Smooth muscle cell (in vitro differentiated cells): Measurements from ENCODE around the gene TTN. TPM values are rescaled to one million over a fixed set of nuclear protein-coding genes. Genes with fewer than 3 reads are reported as not detected.

Experiments
- DNase-seq: peaks from one replicate; lab custom pipeline; 2025; ENCODE audit not compliant: unreplicated experiment; lab: John Stamatoyannopoulos, UW
- H2AFZ ChIP-seq: fragments of 200-600 bp; sonication (generic); 2 replicates; pipeline ENCODE4 v1.6.0; 2016; ENCODE audit warnings: antibody characterized with exemption, low read depth, mild to moderate bottlenecking
- H3F3A ChIP-seq: fragments of 200-600 bp; sonication (generic); 2 replicates; pipeline ENCODE4 v1.6.0; 2017; ENCODE audit warnings: antibody characterized with exemption, low read depth
- H3K27ac ChIP-seq: fragments of 200-600 bp; sonication (generic); 2 replicates; pipeline ENCODE4 v1.5.1; 2016; ENCODE audit warnings: low read depth, mild to moderate bottlenecking
- H3K27me3 ChIP-seq: fragments of 200-600 bp; sonication (generic); 2 replicates; pipeline ENCODE4 v1.6.1; 2016; ENCODE audit warnings: low read depth, mild to moderate bottlenecking
- H3K36me3 ChIP-seq: fragments of 200-600 bp; sonication (generic); 2 replicates; pipeline ENCODE4 v1.5.1; 2016; ENCODE audit warnings: low read depth
- H3K4me1 ChIP-seq: fragments of 200-600 bp; sonication (generic); 2 replicates; pipeline ENCODE4 v1.5.1; 2016; ENCODE audit warnings: low read depth
- H3K4me2 ChIP-seq: fragments of 200-600 bp; sonication (generic); 2 replicates; pipeline ENCODE4 v1.6.0; 2016; ENCODE audit warnings: mild to moderate bottlenecking
- H3K4me3 ChIP-seq: fragments of 200-600 bp; sonication (generic); 2 replicates; pipeline ENCODE4 v1.5.1; 2016; ENCODE audit warnings: mild to moderate bottlenecking
- H3K79me2 ChIP-seq: fragments of 200-600 bp; sonication (generic); 2 replicates; pipeline ENCODE4 v1.6.0; 2016; ENCODE audit warnings: low read depth, mild to moderate bottlenecking
- H3K9ac ChIP-seq: fragments of 200-600 bp; sonication (generic); 2 replicates; pipeline ENCODE4 v1.6.0; 2016; ENCODE audit warnings: low read depth
- H3K9me3 ChIP-seq: fragments of 200-600 bp; sonication (generic); replicated peaks from 2 replicates; pipeline ENCODE4 v1.5.1; 2016; ENCODE audit warnings: low read depth
- H4K20me1 ChIP-seq: fragments of 200-600 bp; sonication (generic); 2 replicates; pipeline ENCODE4 v1.6.0; 2016; ENCODE audit warnings: low read depth
- WGBS: methylation state at CpG from one replicate; pipeline ENCODE4 v1.1.7; 2016; ENCODE audit warnings: low lambda C conversion rate; 5-methylcytosine and 5-hydroxymethylcytosine counted together
- polyA plus RNA-seq: library from polyadenylated mRNA; unstranded; fragments of >200 nt; fragmentation: Nextera tagmentation; extraction: Ambion mirVana; gene quantifications from 2 replicates; pipeline ENCODE4 v1.2.1, GENCODE V29; 2016
- total RNA-seq: library from RNA; depleted of rRNA; stranded (reverse); fragments of >200 nt; gene quantifications from 2 replicates; pipeline ENCODE4 v1.2.3, GENCODE V29; 2014
- TF ChIP-seq, protein P1 (sequence below): fragments of 200-600 bp; sonication (generic); IDR thresholded peaks from 2 replicates; pipeline ENCODE4 v1.5.1; 2017; ENCODE audit warnings: borderline replicate concordance, mild to moderate bottlenecking, antibody characterized with exemption; ENCODE audit not compliant: insufficient read depth, poor library complexity, severe bottlenecking

TTN gene
- total and polyA plus RNA-seq, 2 experiments from 2014 or later: 0.25 TPM; not detected in 1

DNA sequence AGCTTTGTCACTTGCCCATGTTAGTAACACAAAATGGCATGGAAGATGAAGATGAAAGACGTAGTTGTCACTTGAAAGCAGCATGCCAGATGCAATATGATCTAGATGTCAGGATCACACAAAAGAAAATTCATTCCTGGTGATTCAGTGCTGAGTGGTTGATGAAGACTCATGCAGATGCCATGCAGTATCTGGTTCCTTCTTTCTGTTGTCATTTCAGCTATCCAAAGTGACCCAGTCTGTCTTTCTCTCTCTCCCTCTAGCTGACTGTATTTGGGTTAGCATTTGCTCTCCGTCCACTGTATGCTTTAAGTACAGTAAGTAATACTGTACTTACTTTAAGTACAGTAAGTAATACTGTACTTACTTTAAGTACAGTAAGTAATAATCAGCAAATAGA, 50.4 kb downstream of the TTN start:
- H3F3A ChIP-seq: no peaks in the 10 kb centered on the region
- no peaks in the 10 kb centered on the region for H3K79me2 ChIP-seq
- TF ChIP-seq, protein P1, sequence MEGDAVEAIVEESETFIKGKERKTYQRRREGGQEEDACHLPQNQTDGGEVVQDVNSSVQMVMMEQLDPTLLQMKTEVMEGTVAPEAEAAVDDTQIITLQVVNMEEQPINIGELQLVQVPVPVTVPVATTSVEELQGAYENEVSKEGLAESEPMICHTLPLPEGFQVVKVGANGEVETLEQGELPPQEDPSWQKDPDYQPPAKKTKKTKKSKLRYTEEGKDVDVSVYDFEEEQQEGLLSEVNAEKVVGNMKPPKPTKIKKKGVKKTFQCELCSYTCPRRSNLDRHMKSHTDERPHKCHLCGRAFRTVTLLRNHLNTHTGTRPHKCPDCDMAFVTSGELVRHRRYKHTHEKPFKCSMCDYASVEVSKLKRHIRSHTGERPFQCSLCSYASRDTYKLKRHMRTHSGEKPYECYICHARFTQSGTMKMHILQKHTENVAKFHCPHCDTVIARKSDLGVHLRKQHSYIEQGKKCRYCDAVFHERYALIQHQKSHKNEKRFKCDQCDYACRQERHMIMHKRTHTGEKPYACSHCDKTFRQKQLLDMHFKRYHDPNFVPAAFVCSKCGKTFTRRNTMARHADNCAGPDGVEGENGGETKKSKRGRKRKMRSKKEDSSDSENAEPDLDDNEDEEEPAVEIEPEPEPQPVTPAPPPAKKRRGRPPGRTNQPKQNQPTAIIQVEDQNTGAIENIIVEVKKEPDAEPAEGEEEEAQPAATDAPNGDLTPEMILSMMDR: no peak
- H3K4me1 ChIP-seq: no peaks in the 10 kb centered on the region
- peak overlapping the region; percentile 6 for H3K4me2 ChIP-seq
- no peak for DNase-seq
- H4K20me1 ChIP-seq: no peaks in the 10 kb centered on the region
- no peak overlapping the region for H3K9ac ChIP-seq
- no peak overlapping the region for H3K27ac ChIP-seq
- no peaks in the 10 kb centered on the region for H3K36me3 ChIP-seq
- H3K9me3 ChIP-seq: no peaks in the 10 kb centered on the region
- H2AFZ ChIP-seq: no peak overlapping the region
- WGBS: 59% methylated on average over 2 of the region's 2 CpGs
- no peaks in the 10 kb centered on the region for H3K27me3 ChIP-seq
- no peak overlapping the region for H3K4me3 ChIP-seq

- no peaks in the 10 kb centered on the region for H3K4me1 ChIP-seq
- no peaks in the 10 kb centered on the region for H3K36me3 ChIP-seq
- no peak overlapping the region for H3K9ac ChIP-seq
- no peaks in the 10 kb centered on the region for H3K79me2 ChIP-seq
- WGBS: 84% methylated on average over 7 of the region's 7 CpGs
- DNase-seq: no peak
- no peak overlapping the region for H3K4me2 ChIP-seq
- no peak overlapping the region for H3K27ac ChIP-seq
- H3F3A ChIP-seq: no peaks in the 10 kb centered on the region
- no peaks in the 10 kb centered on the region for H3K9me3 ChIP-seq
- no peak overlapping the region for H2AFZ ChIP-seq
- H3K4me3 ChIP-seq: no peak overlapping the region
- TF ChIP-seq, protein P1: no peak
- no peaks in the 10 kb centered on the region for H3K27me3 ChIP-seq
- H4K20me1 ChIP-seq: no peaks in the 10 kb centered on the region
Observed at GRCh38 chr2:178756343-178756742, 50.9 kb downstream of the TTN start.

DNA sequence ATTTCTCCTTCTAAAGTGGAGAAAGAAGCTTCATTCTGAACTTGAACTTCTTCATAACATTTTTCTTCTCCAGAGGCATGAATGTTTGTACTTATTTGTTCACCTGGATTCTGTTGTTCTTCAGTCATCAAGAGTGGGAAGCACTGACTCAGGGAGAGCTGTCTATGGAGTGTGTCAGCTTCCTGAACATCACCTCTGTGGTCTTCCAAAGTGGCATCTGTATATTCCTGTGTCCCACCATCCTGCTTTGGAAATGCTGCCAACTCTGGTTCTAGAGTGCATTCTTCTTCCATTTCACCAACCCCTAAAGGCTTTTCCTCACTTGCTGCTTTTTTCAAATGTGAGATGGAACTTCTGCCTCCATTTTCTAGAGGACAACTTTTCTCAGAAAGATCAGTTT, 59.5 kb downstream of the TTN start:
- no peak overlapping the region for H3K4me2 ChIP-seq
- no peaks in the 10 kb centered on the region for H3K9me3 ChIP-seq
- no peak overlapping the region for H3K4me3 ChIP-seq
- H3K4me1 ChIP-seq: no peaks in the 10 kb centered on the region
- H3K36me3 ChIP-seq: no peaks in the 10 kb centered on the region
- no peaks in the 10 kb centered on the region for H3K79me2 ChIP-seq
- no peaks in the 10 kb centered on the region for H4K20me1 ChIP-seq
- H3F3A ChIP-seq: no peaks in the 10 kb centered on the region
- no peaks in the 10 kb centered on the region for H3K27me3 ChIP-seq
- H3K9ac ChIP-seq: no peak overlapping the region
- H3K27ac ChIP-seq: no peak overlapping the region
- no peak overlapping the region for H2AFZ ChIP-seq
- TF ChIP-seq, protein P1: no peak
- no peak for DNase-seq

GRCh38 chr2:178734518-178734917, 72.7 kb downstream of the TTN start:
- no peaks in the 10 kb centered on the region for H3K79me2 ChIP-seq
- no peak overlapping the region for H2AFZ ChIP-seq
- no peaks in the 10 kb centered on the region for H3K36me3 ChIP-seq
- no peak for DNase-seq
- TF ChIP-seq, protein P1: no peak
- H3K27ac ChIP-seq: no peak overlapping the region
- no peaks in the 10 kb centered on the region for H4K20me1 ChIP-seq
- no peaks in the 10 kb centered on the region for H3K9me3 ChIP-seq
- H3K27me3 ChIP-seq: no peaks in the 10 kb centered on the region
- H3F3A ChIP-seq: no peaks in the 10 kb centered on the region
- no peak overlapping the region for H3K9ac ChIP-seq
- no peaks in the 10 kb centered on the region for H3K4me1 ChIP-seq
- 93% methylated on average over 4 of the region's 4 CpGs for WGBS
- H3K4me3 ChIP-seq: no peak overlapping the region
- no peak overlapping the region for H3K4me2 ChIP-seq
